Karpas-422 (cell line): ENCODE results near the gene GMPPB. TPM values are rescaled to one million over a fixed set of nuclear protein-coding genes. Genes with fewer than 3 reads are reported as not detected.

Source experiments
- DNase-seq: peaks from one replicate; pipeline ENCODE4 v3.0.0-alpha.2; 2015
- H2AFZ ChIP-seq: fragments of 200-600 bp; sonication (generic); 2 replicates; pipeline ENCODE4 v1.6.1; 2014; ENCODE audit warnings: antibody characterized with exemption, low read length, mixed read lengths
- H3K27ac ChIP-seq: fragments of 200-600 bp; sonication (generic); 2 replicates; pipeline ENCODE4 v1.5.1; 2014; ENCODE audit warnings: mild to moderate bottlenecking, low read length, moderate library complexity
- H3K27me3 ChIP-seq: fragments of 200-600 bp; sonication (generic); 2 replicates; pipeline ENCODE4 v1.6.1; 2014; ENCODE audit warnings: low read length, mixed read lengths
- H3K36me3 ChIP-seq: fragments of 200-600 bp; sonication (generic); 2 replicates; pipeline ENCODE4 v1.6.1; 2014; ENCODE audit warnings: low read length, mixed read lengths; ENCODE audit not compliant: insufficient read depth
- H3K4me1 ChIP-seq: fragments of 200-600 bp; sonication (generic); 2 replicates; pipeline ENCODE4 v1.6.1; 2014; ENCODE audit warnings: mild to moderate bottlenecking, low read length, mixed read lengths
- H3K4me2 ChIP-seq: fragments of 200-600 bp; sonication (generic); 2 replicates; pipeline ENCODE4 v1.6.1; 2014; ENCODE audit warnings: low read length, low read depth, mild to moderate bottlenecking; ENCODE audit not compliant: poor library complexity, severe bottlenecking
- H3K4me3 ChIP-seq: fragments of 200-600 bp; sonication (generic); 2 replicates; pipeline ENCODE4 v1.5.1; 2014; ENCODE audit warnings: mild to moderate bottlenecking, antibody characterized with exemption, low read length, mixed read lengths
- H3K79me2 ChIP-seq: fragments of 200-600 bp; sonication (generic); 2 replicates; pipeline ENCODE4 v1.6.1; 2014; ENCODE audit warnings: mild to moderate bottlenecking, low read length, mixed read lengths
- H3K9ac ChIP-seq: fragments of 200-600 bp; sonication (generic); 2 replicates; pipeline ENCODE4 v1.6.0; 2014; ENCODE audit warnings: low read length
- H3K9me2 ChIP-seq: fragments of 200-600 bp; sonication (generic), shearing (Covaris generic); replicated peaks from 2 replicates; pipeline ENCODE4 v1.6.0; 2014; ENCODE audit warnings: mild to moderate bottlenecking, low read length, moderate library complexity; ENCODE audit not compliant: insufficient read depth
- H3K9me3 ChIP-seq: fragments of 300-700, 200-600 bp; sonication (generic); 2 replicates; pipeline ENCODE4 v1.6.1; 2014; ENCODE audit warnings: low read length, mixed read lengths
- H4K20me1 ChIP-seq: fragments of 200-600 bp; sonication (generic); 2 replicates; pipeline ENCODE4 v1.6.1; 2014; ENCODE audit warnings: mild to moderate bottlenecking, antibody characterized with exemption, low read length, low read depth; ENCODE audit not compliant: insufficient read depth
- total RNA-seq: library from RNA; depleted of rRNA; stranded (reverse); fragments of >200 nt; shearing (Covaris generic); gene quantifications from 2 replicates; pipeline ENCODE4 v1.2.3, GENCODE V29; 2014; ENCODE audit warnings: low replicate concordance

GMPPB gene
- total RNA-seq, 1 experiment from 2014 or later, result 10.1 TPM

DNA sequence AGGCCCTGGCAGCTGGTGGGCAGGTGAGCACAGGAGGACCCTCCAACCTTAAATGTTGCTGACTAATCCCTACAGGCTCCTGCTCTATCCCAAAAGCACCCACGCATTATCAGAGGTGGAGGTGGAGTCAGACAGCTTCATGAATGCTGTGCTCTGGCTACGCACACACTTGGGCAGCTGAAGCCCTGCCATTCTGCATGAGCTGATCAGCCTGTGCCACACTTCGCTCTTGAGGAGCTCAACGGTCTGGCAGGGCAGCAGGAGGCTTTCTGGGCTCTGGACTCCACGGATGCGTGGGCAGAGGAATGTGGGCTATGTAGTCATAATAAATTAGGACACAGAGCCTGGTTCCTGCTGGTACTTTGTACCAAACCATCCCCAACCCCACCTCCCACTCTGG is 40.6 kb downstream of the GMPPB start:
- Histone ChIP-seq H3K4me2 (no peak overlapping the region), H3K36me3 (peaks cover under 1% of the 10 kb centered on the region), H3K9me2 (no peaks in the 10 kb centered on the region), H3K9me3 (no peaks in the 10 kb centered on the region), H3K9ac (no peak overlapping the region), H3K79me2 (no peaks in the 10 kb centered on the region), H3K27ac (no peak overlapping the region), H2AFZ (no peak overlapping the region), H4K20me1 (no peaks in the 10 kb centered on the region), H3K4me1 (peaks cover under 1% of the 10 kb centered on the region; the same call in 1 of the 2 replicates), H3K27me3 (no peaks in the 10 kb centered on the region), H3K4me3 (no peak overlapping the region)
- DNase-seq, result no peak

DNA sequence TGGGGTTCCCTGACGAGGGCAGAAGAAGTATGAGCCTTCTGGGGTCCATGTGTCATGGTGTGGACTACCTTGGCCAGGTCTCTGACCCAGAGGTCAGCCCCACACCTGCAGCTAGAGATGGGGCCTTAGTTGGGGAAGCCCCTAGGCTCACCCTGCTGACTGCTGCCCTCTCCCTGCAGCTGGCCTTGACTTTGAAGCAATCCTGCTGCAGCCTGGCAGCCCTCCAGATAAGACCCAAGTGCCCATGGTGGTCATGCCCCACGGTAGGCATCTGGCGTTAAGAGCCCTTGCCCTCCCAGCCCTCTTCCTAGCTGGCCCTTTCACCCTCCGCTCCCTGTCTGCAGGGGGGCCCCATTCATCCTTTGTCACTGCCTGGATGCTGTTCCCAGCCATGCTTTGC is 42.2 kb downstream of the GMPPB start:
- no peak overlapping the region for H3K27ac ChIP-seq
- no peak for DNase-seq
- H3K9ac ChIP-seq, result no peak overlapping the region
- no peak overlapping the region for H3K4me2 ChIP-seq
- no peaks in the 10 kb centered on the region for H3K4me1 ChIP-seq
- H3K27me3 ChIP-seq, result no peaks in the 10 kb centered on the region
- H2AFZ ChIP-seq, result no peak overlapping the region
- no peaks in the 10 kb centered on the region for H3K9me2 ChIP-seq
- H3K4me3 ChIP-seq, result no peak overlapping the region
- H3K9me3 ChIP-seq, result no peaks in the 10 kb centered on the region
- H3K36me3 ChIP-seq, result peaks cover 11% of the 10 kb centered on the region
- H3K79me2 ChIP-seq, result 0 out of 2 replicates have a peak, but pooled peaks cover 3% of the 10 kb centered on the region
- H4K20me1 ChIP-seq, result peaks cover 3% of the 10 kb centered on the region; the same call in 1 of the 2 replicates

DNA sequence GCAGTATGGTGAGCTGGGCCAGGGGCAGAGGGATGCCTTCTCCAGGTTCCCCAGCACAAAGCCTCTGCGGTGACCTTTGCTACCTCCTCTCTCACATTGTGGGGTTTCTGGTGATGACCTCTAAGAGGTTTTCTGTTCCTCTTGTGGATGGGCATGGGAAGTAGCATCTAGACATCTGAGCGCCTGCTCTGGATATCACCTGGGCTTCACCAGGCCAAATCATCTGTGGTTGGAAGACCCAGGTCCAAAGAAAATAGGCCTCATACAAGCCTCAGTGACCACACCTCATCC is 42.6 kb downstream of the GMPPB start:
- peaks cover 14% of the 10 kb centered on the region for H3K36me3 ChIP-seq
- no peaks in the 10 kb centered on the region for H3K27me3 ChIP-seq
- no peak overlapping the region for H3K27ac ChIP-seq
- no peak for DNase-seq
- no peak overlapping the region for H3K4me2 ChIP-seq
- H2AFZ ChIP-seq, result no peak overlapping the region
- no peak overlapping the region for H3K4me3 ChIP-seq
- peaks cover 6% of the 10 kb centered on the region; the same call in 1 of the 2 replicates for H3K79me2 ChIP-seq
- H3K9me2 ChIP-seq, result no peaks in the 10 kb centered on the region
- peaks cover 7% of the 10 kb centered on the region for H4K20me1 ChIP-seq
- H3K9ac ChIP-seq, result no peak overlapping the region
- no peaks in the 10 kb centered on the region for H3K9me3 ChIP-seq
- no peaks in the 10 kb centered on the region for H3K4me1 ChIP-seq

DNA sequence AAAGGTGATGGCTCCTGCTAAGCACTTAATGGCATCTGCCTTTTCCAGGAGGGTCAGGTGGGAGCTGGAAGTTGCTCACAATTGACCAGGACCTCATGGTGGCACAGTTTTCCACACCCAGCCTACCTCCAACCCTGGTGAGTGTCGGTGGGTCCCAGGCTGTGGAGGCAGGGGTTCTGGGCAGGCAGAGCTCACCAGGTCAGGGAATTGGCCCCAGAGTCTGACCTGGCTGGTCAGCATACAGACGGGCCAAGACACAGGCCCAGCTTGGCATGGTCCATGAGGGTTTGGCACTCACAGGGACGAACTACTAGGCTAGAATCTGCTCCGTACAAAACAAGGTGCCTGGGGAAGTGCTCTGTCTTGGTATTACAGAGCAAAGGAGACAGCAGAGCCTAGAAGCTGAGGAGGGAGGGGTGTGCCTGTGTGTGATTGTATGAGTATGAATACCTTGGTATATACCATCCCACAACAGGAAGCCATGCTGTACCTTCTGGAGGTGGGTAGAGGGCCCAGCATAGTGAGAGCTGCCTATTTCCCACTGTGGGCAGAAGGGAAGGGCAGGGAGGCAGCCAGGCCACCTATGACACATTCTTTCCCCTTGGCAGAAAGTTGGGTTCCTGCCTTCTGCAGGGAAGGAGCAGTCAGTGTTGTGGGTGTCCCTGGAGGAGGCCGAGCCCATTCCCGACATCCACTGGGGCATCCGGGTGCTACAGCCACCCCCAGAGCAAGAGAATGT is 43.1 kb downstream of the GMPPB start:
- Histone ChIP-seq H3K36me3 (peaks cover 19% of the 10 kb centered on the region), H3K27me3 (no peaks in the 10 kb centered on the region), H2AFZ (no peak overlapping the region), H3K9ac (no peak overlapping the region), H3K4me1 (peaks cover 2% of the 10 kb centered on the region; the same call in 1 of the 2 replicates), H4K20me1 (peaks cover 10% of the 10 kb centered on the region), H3K9me3 (no peaks in the 10 kb centered on the region), H3K9me2 (no peaks in the 10 kb centered on the region), H3K79me2 (peaks cover 11% of the 10 kb centered on the region), H3K27ac (no peak overlapping the region), H3K4me2 (no peak overlapping the region), H3K4me3 (no peak overlapping the region)
- DNase-seq, result no peak

DNA sequence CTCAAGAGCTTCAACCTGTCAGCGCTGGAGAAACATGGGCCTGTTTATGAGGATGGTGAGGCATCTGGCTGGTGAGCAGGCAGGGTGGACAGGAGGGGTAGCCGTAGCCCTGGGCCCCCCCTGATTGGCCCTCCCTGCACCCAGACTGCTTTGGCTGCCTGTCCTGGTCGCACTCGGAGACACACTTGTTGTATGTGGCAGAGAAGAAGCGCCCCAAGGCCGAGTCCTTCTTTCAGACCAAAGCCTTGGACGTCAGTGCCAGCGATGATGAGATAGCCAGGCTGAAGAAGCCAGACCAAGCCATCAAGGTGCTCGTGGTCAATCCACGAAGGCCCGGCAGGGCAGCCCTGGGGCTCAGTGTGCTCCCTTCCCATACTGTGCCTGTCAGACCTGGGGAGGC is 47.8 kb downstream of the GMPPB start:
- no peak overlapping the region for H3K4me3 ChIP-seq

DNA sequence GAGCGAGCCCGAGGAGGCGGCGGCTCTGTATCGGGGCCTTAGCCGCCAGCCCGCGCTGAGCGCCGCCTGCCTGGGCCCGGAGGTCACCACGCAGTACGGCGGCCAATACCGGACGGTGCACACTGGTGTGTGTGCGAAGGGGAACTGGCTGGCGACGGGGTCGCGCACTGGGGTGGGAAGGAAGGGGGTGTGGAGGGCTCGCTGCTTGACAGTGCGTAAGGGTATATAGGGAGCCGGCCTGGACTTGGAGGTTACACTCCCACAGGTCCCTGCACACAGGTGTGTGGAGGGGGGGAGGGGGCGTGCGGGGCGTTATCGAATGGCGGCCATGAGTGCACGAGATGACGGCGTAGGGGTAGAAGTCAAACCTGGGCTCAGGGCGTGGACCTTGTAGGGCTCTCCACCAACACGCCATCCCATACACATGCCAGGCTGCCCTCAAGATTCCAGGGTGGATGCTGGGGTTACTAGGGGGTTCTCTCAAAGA is 49.2 kb downstream of the GMPPB start:
- H3K4me3 ChIP-seq, result peak overlapping the region; percentile 90
- H3K27ac ChIP-seq, result no peak overlapping the region
- no peaks in the 10 kb centered on the region for H3K9me2 ChIP-seq
- peak overlapping the region; percentile 95 for H3K9ac ChIP-seq
- peaks cover 21% of the 10 kb centered on the region for H3K4me1 ChIP-seq
- no peaks in the 10 kb centered on the region for H3K9me3 ChIP-seq
- peak; percentile 67 for DNase-seq
- peaks cover 20% of the 10 kb centered on the region for H3K36me3 ChIP-seq
- no peak overlapping the region for H2AFZ ChIP-seq
- H3K27me3 ChIP-seq, result no peaks in the 10 kb centered on the region
- H3K79me2 ChIP-seq, result peaks cover 30% of the 10 kb centered on the region
- H4K20me1 ChIP-seq, result peaks cover 20% of the 10 kb centered on the region
- peak overlapping the region; percentile 94 for H3K4me2 ChIP-seq

More for the DNA sequence above, 47.8 kb downstream of the GMPPB start:
- no peak for DNase-seq
- peaks cover 30% of the 10 kb centered on the region for H3K79me2 ChIP-seq
- peaks cover 21% of the 10 kb centered on the region for H3K4me1 ChIP-seq
- no peak overlapping the region for H2AFZ ChIP-seq
- H3K9ac ChIP-seq, result peak overlapping the region; percentile 95
- H3K27ac ChIP-seq, result no peak overlapping the region
- H3K4me2 ChIP-seq, result peak overlapping the region; percentile 94
- H3K9me2 ChIP-seq, result no peaks in the 10 kb centered on the region
- H3K27me3 ChIP-seq, result no peaks in the 10 kb centered on the region
- H3K36me3 ChIP-seq, result peaks cover 20% of the 10 kb centered on the region
- peaks cover 20% of the 10 kb centered on the region for H4K20me1 ChIP-seq
- no peaks in the 10 kb centered on the region for H3K9me3 ChIP-seq

DNA sequence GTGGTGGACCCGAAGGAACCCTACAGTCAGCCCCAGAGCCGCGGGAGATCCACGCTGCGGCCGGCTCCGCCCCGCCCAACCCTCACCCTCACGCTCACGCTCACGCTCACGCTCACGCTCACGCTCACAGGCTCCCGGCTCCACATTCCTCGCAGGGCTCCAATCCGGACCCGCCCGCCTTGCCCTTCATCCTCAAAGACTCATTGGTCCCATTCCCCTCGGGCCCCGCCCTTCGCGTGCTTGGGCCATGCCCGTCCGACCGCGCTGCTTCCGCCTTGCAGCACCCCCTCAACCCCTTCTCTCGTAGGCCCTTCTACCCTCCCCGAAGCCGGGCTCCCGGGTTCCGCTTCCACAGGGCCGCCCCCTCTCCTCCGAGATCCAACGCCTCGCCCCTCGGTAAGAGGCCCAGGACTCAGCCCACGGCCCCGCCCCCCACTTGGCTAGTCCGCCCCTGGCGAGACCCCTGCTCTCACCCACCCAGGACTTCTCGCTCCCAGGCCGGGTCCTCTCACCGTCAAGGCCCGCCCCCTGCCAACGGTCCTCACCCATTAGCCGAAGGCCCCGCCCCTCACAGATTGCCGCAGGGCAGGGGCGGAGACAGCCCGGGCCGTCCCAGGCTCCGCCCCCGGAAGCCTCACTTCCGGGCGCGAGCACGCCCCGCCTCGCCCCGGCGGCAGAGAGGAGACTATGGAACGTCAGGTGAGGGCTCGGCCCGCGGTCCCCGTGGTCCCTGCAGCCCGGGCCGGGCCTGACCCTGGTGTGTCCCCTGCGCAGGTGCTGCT is 49.8 kb downstream of the GMPPB start, which contains the start of gene APEH:
Gene APEH, plus strand, starts transcription at position 637 of the 782 bp plus-strand sequence. Its CDS starts 51 bp downstream, at position 688.
- Histone ChIP-seq H3K9ac (peak within 1 kb of the TSS; percentile 95), H3K27me3 (no peaks in the 10 kb centered on the region), H2AFZ (no peak within 1 kb of the TSS), H3K79me2 (peaks cover 30% of the 10 kb centered on the region), H3K4me1 (peaks cover 21% of the 10 kb centered on the region), H3K27ac (peak within 1 kb of the TSS; percentile 84), H3K4me2 (peak within 1 kb of the TSS; percentile 94), H3K4me3 (peak within 1 kb of the TSS; percentile 90), H3K9me2 (no peaks in the 10 kb centered on the region), H3K36me3 (peaks cover 20% of the 10 kb centered on the region), H4K20me1 (peaks cover 20% of the 10 kb centered on the region), H3K9me3 (no peaks in the 10 kb centered on the region)
- DNase-seq, result peak; percentile 100

DNA sequence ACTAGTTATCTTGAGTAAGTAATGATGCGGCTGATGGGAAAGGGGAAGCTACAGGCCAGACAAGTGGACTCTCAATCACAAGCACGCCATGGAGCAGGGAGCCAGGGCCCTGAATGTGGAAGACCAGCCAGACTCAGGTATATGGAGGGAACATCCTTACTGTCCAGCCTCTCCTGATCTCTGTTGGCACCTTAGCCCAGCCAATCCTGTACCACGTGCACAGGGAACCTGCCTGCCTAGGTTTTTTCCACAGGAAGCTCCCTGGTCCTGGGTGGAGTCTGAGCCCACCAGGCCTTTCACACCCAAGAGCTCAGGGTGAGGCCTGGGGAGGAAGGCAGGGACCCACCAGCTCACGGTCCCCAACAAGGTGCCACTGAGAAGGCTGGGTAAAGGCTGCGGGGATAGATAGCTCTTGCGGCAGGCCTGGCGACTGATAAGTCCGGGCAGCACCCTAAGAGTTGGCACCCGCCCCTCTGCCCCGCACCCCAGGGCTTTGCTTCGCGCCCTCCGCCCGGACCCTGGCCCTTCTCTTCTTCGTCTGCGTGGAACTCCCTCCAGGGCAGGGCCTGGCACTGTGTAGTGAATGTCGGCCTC is 50.5 kb downstream of the GMPPB start:
- no peaks in the 10 kb centered on the region for H3K27me3 ChIP-seq
- no peak overlapping the region for H2AFZ ChIP-seq
- peaks cover 30% of the 10 kb centered on the region for H3K79me2 ChIP-seq
- H3K4me2 ChIP-seq, result peak overlapping the region; percentile 94
- H3K9me3 ChIP-seq, result no peaks in the 10 kb centered on the region
- peak overlapping the region; percentile 90 for H3K4me3 ChIP-seq
- DNase-seq, result peak; percentile 64
- H4K20me1 ChIP-seq, result peaks cover 20% of the 10 kb centered on the region
- no peaks in the 10 kb centered on the region for H3K9me2 ChIP-seq
- H3K4me1 ChIP-seq, result peaks cover 21% of the 10 kb centered on the region
- peak overlapping the region; percentile 84 for H3K27ac ChIP-seq
- H3K9ac ChIP-seq, result peak overlapping the region; percentile 95
- H3K36me3 ChIP-seq, result peaks cover 20% of the 10 kb centered on the region
